NCI-H510A treated with DMSO at 0.1 percent for 48 hours (cell line): Measurements from ENCODE around the gene RPLP2.

ENCODE experiments used
- DNase-seq: peaks from one replicate; lab custom pipeline; 2025; lab: John Stamatoyannopoulos, UW

The RPLP2 gene

DNA sequence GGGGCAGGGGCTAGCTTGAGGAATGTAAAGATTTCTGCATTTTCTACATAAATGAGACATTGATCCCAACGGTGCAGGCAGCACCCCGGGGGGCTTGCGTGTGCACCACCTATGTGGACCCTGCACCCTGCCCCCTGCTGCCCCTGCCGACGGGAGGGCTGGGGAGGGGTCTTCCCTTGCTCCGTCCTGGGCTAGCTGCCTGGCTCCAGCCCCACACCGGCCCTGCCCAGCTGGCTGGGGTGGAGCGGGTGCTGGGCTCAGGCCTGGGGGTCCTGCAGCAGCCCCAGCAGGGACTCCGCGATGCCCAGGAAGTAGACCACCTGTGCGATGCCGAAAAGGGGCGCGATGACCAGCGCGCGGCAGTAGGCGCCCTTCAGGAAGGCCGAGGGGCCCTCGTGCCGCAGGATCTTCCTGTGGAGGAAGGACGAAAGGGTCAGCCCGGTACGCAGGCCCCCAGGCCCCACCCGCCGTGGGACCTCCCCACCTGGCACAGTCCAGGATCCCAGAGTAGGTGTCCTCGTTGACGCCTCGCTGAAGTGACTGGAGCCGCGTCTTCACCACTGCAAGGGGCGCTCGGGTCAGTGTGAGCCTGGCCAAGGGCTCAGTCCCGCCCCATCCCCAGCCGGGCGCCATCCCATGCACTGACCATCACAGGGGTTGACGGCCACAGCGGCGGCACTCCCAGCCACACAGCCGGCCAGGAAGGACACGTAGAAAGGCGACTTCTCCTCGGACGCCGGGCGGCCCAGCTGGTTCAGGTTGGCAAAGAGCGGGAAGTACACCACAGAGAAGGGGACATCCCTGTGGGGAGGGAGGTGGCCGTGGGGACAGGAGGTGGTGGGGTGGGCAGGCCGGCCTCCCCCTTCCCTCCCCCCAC lies 17.9 kb upstream of the RPLP2 start:
- no peak for DNase-seq

DNA sequence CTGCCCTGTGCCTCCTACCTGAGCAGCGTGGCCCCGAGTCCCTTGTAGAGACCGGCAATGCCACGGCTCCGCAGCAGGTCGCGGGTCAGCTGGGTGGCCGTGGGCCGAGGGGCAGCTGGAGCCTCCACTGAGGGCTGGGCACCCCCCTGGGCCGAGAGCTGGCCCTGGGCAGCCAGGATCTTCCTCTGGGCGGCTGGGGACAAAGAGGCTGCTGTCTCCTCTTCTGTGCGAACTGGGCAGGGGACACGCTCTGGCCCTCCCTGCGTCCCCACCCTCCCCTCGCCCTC lies 17.3 kb upstream of the RPLP2 start:
- no peak for DNase-seq

DNA sequence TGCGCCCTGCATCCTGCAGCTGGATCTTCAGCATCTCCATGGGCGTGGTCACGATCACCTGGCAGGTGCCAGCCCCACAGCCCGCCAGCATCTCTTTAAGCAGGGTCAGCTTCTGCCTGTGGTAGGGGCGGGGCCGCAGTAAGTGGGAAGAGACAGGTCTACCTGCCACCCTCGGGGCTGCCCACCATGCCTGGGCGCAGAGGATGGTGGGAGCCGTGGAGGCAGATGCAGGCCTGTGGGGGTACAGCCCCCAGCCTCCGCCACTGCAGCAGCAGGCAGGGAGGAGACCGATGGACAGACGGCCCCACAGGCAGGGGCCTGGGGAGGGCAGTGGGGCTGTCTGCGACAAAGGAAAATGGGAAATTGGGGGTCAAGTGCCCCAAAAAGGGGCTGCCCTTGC lies 16.9 kb upstream of the RPLP2 start:
- DNase-seq, result peak; percentile 19

DNA sequence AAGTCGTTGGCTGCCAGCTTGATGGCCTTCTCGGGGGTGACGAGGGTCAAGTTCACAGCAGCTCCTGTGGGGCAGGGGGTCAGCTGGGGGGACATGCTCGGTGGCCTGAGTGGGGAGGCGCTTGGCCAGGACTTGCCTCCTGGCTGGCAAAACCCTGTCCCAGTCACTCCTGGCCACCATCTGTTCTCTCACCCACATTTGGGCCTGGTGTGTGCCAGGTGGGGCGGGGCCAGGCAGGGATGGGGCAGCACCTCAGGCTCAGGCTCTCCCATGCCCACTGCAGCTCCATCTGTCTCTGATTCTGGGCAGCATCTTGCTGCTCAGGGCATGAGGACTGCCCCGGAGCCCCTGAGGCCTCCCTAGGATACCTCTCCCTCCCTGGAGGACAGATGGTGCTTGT lies 16.2 kb upstream of the RPLP2 start:
- no peak for DNase-seq

DNA sequence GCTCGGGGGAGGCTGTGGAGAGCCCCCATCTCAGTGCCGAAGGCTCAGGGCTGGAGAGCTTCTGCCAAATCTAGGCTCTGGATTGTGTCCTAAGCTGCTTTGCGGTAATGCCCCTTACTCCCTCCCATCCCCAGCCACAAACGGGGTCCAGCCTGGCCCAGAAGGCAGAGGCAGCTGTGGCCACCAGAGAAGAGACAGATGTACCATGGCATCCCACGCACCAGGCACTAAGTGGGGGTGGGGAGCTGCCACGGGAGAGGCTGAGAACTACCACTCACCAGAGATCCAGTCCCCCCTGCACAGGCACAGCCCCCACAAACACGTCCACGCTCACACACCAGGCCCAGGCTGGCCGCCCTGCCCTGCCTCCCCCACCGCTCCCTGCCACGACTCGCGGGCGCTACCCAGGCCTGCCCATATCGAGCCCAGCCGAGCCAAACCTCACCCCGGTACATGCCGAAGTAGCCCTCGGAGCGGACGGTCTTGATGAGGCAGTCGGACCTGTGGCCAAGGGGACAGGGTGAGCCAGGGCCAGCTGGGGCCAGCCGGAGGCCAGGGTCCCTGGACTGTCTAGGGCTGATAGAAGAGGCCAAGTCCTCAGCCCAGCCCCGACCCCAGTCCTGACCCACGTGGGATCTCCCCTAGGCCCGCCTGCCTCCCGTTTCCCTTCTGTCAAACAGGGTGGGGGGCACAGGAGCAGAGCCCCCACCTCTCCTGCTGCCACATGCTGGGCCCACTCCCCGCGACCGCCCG lies 15.6 kb upstream of the RPLP2 start:
- no peak for DNase-seq

DNA sequence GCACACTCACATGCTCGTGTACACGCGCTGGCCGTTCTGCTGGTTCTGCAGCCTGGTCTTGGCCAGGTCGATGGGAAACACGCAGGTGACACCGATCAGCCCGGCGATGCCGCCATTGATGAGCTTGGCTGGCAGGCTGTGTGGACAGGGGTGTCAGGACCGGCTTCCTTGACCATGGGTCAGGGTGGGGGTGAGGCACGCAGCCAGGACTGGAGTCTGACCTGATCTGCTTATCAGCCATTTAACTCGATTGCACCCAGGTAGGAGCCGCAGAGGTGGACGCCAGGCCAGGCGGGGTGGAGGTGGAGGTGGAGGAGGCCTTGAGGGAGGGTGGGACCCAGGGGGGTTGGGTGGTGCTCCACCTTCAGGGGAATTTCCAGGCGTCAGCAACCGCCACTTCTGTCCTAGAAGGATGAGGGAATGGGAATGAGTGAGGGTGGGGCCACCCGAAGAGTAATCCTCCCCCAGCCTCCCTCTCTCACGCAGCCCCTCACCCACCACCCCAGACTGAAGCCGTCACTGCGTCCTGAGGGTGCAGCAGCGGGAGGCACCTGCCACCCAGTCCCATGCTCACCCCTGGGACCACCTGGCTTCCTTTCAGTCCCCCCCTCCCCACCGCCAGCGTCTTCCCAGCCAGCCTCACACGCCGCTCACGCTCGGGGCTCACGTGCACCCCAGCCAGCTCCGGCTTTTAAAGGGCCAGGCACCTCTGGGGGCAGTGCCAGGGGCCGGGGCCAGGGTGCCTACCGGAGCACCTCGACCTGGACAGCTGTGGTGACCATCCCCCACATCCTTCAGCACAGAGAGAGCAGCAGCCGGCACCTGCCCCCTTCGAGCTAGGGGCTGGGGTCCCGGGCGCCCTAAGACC lies 14.8 kb upstream of the RPLP2 start:
- no peak for DNase-seq

DNA sequence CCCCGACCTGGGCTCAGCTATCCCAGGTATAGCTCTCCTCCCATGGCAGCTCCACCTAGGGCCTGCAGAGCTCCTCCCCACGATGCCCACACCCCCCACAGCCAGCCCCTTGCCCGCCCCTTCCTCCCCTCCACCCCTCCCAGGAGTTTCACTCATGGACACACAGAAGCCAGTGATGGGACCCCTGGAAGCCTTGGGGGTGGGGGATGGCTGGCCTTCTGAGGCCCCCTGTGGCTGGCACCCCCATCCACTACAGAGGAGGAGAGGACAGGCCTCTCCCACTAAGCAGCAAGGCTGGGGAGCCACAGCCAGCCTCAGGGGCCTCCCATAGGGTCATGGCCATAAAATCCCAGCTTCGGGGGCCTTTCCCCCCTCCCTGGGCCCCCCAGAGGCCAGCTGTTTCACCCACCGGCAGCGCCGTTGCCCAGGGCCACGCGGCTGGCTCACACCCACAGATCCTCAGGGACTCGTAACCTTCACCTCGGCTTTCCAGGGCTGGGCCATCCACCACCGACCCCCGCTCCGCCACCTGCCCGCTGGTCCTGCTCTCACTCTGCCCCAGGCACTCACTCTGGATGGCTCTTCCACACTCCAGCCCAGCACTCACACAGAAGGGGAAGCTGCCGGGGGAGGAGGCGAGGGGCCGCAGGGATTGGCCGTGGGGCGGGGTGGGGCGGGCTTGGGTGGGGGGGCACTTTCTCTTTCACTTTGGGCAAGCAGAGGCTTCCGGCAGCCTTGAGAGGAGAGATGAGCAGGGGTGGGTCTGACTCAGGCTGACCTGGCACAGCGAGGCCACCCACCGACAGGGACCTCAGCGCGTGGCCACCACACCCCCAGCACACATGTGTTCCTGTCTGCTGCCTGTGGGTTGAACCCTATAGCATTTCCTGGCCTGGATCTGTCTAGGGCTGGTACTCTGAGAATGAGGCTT lies 13.9 kb upstream of the RPLP2 start:
- DNase-seq, result peak; percentile 54

DNA sequence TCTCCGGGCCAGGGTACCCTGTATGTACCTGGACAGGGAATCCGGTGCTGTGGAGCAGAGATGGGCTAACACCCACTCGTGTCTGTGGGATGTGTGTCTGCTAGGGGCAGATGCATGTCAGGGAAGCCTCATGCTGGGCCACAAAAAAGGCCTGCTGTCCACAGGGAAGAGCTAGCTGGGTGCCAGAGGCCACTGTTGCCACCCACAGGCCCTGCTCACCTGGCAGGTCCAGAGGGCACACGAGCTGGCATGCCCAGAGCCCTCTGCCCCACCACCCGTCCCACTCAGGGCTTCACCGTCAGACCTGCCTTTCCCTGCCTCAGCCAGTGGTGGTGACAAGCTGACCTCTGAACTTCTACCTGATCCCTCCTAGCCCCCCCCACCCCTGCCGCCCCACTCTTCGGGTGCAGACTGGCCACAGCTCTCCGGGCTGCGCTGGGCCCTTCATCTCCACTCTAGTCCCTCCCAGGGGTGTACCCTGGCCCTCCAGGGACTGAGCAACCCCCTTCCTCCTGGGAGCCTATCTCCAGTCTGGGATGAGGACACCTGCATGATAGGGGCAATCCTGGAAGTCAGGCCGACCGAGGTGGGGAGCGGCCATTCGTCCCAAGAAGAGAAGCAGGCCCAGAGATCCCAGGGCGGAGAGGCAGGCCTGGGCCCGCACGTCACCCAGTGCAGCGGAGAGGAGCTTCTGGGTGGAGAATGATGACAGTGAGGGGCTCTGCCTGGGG lies 13.0 kb upstream of the RPLP2 start:
- no peak for DNase-seq

DNA sequence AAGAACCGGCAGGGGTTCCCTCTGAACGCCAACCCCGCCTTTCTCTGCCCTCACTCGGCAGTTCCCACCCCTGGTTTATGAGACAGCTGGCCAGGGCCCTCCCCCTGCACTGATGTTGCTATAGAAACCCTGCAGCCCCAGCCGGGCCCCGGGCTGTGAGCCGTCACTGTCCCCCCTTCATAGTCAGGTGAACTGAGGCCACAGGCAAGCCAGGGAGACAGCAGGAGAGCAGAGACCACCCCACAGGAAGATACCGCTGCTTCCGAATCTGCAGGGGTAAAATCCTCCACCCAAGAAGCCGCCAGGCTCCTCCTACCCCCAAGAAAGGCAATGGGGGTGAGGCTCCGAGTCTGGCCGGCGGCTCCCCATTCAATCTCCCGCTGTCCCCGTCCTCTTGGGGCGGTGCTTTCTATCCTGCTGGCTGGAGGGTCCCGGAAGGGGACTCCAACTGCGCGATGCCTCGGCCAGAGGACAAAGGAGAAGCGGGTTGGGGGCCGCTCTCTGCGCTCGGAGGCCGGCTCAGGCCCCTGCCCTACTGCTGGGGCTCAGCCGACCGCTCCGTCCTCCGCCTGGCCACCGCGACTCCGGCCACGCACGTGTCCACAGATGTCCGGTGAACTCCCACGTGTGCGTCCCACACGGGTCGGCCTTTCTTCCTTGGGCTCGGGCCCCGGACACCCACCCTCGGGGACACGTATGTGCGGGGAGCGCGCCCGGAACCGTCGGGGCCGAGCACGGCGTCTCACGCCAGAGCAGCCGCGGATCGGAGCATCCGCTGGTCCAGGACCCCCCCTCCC lies 12.3 kb upstream of the RPLP2 start:
- peak; percentile 47 for DNase-seq

DNA sequence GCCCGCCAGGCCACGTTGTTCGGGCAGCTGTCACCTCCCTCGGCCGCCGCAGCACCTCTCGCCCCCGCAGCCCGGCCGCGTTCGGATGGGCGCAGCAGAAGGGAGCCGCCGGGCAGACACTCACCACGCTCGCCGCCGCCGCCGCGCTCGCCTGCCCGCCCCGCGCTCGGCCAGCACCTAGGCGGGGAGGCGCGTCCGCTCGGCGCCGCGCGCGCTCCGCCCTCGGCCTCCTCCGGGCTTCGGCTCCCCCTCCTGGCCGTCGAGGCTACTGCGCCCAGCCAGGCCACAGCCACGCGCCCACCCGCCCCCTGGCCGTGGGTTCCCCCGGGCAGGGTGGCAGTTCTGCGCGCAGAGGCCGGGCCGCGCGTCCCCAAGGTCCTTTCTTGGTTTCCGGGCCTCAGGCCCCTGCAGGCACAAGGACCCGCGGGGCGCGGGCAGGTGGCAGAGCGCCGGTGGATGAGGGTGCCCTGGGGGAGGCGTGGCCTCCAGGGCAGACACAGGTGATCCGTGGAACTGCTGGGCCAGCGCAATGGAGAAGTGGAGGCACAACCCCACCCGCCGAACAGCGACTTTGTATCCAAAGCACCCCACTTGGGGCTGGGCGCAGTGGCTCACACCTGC lies 11.6 kb upstream of the RPLP2 start, which contains the start of gene SLC25A22:
Gene SLC25A22, minus strand, starts transcription at position 189 of the 621 bp plus-strand sequence. CDS start 3,275 bp downstream, outside the sequence.
- peak; percentile 30 for DNase-seq

DNA sequence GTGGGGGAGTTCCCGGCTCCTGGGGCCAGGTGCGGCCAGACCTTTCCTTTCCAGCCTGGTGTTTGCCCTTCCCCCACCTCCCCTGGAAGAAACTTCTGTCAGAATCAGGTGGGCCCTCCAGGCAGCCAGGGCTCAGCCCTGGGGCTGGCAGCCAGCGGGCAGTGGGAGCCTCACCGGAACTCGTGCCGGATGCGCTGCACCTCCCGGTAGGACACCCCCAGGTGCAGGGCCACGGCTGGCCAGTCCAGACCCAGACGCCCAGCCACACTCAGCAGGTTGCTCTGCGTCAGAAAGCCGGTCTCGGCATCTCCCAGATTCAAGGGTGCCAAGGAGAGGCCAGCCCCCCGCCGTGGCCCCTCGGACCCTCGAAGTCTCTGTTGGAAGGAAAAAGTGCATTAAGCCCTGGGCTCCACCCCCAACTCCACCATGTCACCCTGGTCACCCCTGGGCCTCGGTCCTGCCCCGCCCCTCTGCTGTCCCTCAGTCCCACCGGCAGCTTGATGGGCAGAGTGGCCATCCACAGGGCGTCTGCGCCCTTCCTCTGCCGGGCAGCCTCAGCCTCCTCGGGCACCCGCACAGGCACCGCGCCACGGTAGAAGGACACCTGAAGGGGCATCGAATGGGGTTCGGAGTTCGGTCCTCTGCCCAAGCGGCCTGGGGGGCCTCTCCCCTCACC lies 10.0 kb upstream of the RPLP2 start:
- DNase-seq, result no peak

DNA sequence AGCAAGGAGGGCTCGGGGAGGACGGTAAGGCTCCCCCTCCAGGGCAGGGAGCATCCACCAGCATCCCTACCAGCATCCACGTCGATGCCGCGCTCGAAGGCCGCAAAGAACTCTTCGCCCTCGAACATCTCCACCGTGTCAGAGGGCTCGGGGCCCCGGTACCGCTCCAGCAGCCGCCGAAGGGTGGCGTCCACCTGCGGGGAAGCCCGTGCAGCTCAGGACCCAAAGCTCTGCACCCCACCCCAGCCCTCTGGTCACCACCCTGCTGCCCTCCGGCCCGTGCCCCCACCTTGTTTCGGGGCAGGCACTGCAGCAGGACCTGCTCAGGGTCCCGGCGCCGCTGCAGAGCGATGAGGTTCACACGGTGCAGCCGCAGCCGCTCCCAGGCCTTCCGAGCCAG lies 9.3 kb upstream of the RPLP2 start:
- DNase-seq, result no peak

DNA sequence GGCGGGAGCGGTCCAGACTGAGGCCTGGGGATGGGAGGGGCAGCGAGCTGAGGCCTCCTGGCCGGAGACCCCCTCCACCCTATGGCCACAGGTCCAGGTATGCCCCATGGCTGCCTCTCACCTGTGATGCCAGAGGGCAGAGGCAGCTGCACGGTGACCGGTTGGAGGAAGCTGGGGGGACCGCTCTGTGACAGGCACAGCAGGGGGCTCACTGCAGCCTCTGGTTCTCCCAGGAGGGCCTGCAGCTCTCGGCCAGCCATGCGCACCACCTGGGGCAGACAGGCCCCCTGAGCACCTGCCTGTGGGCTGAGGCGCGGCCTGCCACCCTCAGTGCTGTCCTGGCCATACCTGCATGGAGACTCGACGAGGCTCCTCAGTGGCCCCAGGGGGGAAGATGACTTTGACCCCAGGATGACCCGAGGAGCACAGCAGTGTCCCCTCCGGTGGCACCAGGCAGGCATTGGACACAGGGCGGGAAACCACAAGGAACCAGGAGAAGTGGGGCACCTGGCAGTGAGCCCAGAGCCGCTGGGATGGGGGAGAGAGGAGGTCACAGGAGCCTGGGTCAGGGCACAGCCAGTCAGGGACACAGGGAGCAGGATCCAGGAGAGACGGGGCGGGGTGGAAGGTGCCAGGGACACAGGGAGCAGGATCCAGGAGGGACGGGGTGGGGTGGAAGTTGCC lies 8.5 kb upstream of the RPLP2 start:
- DNase-seq, result no peak

DNA sequence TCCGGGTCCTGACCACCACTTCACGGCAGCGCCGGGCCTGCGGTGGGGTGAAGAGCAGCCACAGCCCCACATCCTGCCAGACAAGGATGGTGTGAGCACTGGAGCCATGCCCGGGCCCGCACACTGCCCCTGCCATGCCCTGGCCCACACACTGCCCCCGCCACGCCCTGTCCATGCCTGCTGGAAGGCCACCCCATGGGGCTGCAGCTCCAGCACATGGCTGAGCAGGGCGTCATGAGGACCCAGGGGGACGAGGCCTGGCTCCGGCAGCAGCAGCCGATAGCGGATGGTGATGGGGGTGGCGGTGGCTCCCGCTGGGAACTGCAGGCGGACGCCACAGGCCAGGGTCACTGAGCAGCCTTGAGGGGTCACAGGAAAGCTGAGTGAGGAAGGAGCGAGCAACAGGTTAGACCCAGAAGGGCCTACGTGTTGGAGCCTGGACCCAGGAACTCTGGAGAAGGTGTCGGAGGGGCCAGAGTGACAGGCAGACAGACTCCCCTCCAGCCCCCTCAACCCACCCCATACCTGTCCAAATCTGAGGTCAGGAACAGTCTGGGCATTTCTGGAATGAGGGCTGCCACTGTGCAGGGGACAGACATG lies 7.6 kb upstream of the RPLP2 start:
- DNase-seq, result no peak

DNA sequence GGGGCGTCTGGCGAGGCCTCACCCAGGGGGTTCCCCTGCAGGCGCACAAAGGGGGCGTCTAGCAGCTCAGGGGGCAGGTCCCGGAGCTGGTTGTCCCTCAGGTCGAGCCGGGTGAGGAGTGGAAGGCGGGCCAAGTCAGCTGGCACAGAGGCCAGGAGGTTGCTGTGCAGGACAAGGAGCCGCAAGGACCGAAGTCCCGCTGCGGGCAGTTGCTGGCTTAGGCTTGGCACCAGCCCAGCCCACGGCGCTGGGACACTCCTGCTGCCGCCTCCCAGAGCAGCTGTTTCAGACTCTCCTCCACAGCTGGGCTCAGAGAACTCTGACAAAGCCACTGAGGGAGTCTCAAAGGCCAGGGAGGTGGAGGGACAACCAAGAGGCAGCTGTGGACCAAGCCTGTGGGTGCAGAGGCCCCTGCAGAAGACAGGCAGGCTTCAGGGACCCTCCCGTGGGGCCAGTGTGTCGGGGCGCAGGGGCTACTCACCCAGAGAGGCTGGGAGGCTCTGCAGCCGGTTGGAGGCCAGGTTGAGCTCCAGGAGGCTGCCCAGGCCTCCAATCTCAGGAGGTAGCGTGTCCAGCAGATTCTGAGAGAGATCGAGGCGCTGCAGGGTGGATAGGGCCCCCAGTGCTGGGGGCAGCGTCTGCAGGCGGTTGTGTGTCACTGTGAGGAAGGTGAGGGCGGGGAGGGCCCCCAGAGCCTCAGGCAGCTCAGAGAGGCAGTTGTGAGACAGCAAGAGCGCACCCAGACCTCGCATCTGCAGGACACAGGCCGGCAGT lies 6.9 kb upstream of the RPLP2 start:
- no peak for DNase-seq

DNA sequence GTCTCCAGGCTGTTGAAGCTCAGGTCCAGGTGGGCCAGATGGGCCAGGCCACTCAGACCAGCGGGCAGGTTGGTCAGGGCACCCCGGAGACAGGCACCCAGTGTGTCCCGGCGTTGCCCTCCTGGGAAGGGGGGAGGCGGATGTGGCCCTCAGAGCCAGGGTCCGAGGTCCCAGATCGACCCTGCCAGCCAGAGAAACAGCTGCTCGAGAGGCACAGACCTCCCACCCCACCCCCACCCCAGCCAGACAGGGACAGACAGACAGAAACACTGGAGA lies 6.4 kb upstream of the RPLP2 start:
- no peak for DNase-seq
